ENCODE results near the gene THBS4.

The THBS4 gene

DNA sequence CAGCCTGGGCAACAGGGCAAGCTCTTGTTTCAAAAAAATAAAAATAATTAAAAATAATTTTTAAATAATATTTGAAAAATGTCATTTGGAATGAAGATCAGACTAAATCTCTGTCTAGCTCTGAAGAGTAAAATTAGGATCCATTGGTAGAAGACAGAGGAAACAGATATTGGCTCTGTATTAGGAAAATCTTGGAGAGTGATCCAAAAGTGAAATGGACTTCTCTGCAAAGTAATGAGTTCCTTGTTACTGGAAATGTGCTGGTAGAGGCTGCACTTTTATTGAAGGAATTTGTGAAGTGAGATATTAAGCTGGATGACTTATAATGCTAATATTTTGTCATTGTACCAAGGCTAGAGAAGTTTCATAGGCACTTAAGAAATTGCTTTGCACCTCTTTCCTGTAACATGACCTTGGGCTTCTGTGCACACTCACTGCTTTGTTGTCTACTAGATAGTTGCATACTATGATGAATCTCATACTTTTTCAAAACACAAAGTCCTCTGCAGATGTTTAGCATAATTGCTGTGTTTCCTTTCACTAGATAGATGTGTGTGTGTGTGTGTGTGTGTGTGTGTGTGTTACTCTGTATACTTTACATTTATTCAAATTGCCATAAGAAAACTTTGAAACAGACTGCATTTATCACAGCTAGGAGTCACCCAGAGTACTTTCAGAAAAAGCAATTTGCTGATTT, 13.1 kb downstream of the THBS4 start:
- no peak for DNase-seq

DNA sequence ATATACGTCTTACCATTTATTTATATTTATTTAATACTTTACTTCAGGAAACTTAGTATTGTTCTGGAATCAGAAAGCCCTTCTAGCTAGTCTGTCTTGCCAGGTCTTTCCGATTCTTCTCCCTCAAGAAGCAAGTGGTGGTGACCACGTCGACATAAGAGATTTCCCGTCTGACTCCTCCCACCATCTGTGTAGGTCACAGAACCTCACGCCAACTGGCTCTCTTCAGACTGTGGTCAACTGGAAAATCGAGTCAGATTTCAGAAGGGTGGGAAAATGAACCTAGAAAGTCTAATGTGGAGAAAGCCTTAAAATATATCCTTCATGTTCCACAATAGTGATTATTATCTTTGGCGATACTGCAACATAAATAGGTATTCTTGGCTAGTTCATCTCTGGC, 17.3 kb downstream of the THBS4 start:
- no peak for DNase-seq

DNA sequence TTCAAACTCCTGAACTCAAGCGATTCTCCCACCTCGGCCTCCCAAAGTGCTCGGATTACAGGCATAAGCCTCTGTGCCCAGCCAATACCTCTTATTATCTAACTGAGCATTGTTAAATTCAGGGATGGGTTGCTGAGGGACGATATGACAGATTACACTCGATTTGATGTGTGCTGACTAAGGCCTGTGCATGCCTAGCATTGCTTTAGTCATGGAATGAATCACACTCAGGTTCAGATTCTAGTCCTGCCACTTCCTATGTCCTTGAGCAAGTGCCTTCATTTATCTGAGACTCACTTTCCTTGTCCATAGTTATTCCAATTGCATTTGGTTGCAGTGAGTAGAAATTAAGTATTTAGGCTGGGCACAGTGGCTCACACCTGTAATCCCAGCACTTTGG, 19.5 kb downstream of the THBS4 start:
- no peak for DNase-seq

DNA sequence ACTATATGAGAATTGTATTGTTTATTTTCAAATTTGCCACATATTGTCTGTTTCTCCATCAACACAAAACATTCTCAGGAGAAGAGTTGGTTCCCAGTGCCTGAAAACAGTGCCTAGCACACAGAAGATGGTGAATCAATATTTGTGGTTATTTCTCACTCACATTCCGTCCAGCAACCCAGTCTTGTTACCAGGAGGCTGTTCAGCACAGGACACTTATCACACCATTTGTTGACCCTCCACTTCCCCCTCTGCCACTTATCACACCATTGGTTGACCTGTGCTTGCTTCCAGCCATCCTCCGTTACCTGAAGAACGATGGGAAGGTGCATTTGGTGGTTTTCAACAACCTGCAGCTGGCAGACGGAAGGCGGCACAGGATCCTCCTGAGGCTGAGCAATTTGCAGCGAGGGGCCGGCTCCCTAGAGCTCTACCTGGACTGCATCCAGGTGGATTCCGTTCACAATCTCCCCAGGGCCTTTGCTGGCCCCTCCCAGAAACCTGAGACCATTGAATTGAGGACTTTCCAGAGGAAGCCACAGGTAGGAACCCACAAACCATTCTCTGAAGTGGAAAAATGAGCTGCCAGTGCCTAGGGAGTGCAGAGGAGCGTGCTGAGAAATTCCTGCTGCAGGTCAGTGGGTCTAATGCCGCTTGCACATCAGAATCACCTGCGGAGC, 20.5 kb downstream of the THBS4 start:
- DNase-seq, result no peak

DNA sequence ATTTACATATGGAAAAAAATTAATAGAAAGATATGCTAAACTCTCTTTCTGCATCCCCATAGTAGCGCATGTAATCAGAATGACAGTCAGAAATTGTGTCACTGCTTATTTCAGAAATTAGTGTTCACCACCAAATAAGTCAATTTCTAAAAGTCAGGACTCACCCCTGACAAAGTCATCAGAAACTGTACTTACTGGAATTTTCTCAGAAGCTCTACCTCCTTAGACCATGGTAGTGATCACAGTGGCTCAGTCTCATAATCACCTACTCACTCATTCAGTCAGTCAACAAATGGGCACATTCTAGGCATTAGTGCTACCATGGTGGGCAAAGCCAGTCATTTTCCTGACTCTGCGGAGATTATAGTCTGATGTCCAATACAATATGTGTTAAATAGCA, 22.0 kb downstream of the THBS4 start:
- no peak for DNase-seq

DNA sequence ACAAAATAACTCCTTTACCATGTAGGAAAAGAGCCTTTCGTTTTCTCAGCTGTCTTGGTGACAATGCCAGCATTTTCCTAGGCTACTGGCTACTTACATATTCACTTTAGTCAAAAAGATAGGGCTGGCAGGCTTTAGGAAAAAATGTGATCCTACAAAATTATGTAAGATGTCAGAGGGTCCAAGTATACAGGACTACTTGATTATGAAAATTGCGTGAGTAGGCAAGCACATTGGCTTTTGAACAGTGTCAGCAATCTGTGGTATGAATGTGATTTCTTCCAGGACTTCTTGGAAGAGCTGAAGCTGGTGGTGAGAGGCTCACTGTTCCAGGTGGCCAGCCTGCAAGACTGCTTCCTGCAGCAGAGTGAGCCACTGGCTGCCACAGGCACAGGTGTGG, 22.8 kb downstream of the THBS4 start:
- no peak for DNase-seq

DNA sequence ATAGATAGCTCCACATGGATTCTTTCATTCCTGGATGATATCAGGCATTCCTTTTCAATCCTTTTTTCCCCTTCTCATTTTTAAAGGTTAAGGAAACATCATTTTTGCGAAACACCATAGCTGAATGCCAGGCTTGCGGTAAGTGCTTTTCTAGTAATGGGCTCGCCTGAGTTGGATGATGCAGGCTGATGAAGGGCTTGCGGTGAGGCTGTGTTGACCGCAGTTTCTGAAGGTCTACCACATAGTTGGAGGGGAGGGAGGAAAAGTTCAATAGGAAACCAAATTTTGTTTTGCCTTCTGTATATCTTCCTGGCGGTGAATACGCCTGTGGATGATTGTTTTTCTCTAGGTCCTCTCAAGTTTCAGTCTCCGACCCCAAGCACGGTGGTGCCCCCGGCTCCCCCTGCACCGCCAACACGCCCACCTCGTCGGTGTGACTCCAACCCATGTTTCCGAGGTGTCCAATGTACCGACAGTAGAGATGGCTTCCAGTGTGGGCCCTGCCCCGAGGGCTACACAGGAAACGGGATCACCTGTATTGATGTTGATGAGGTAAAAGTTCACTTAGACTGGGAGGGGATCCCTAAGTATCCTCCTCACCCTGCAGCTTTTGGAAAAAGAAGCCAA, 24.3 kb downstream of the THBS4 start:
- no peak for DNase-seq

DNA sequence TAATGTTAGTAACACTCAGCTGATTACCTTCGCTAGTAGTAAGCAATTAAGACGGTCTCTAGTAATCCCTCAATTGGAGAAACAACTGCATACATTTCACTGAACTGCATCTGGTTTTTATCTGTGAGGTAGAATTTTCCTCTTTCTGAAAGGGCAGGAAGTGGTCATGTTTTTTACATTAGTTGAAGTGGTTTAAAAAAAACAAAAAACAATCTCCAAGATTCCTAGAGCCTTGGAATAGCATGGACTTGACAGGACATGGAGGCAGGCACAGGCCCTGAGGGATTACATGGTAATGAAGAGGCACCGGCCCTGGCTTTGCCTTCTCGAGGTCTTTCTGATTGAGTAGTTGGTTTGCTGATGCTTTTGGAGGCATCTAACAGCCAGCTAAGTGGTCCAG, 25.8 kb downstream of the THBS4 start:
- no peak for DNase-seq

DNA sequence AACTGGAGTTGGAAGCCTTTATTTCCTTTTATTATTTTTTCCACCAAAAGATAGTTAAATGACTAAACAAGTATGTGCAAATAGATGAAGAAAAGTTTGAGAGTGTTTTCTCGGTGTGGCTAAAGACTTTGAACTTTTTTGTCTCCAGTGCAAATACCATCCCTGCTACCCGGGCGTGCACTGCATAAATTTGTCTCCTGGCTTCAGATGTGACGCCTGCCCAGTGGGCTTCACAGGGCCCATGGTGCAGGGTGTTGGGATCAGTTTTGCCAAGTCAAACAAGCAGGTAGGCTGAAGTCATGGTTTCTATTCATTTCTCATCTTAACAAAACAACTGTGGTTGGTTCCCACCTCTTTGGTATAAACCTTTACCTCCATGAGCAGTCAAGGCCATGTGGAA, 26.4 kb downstream of the THBS4 start:
- DNase-seq, result no peak

DNA sequence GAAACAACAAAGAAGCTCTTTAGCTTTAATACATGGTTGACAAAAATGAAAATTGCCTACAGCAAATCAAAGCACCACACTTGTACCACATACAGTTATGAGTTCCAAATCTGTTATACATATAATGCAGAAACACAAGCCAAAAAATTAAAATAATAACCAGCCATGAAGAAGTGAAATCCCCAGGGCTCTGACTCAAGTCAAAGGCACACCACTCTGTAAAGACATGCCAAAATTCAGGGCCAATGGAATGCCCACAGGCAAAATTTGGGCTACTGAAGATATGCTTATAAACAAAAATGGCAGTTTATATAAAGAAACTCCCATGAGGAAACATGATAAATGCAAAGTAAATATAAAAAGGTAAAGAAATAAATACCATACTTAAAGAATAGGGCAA, 29.0 kb downstream of the THBS4 start:
- DNase-seq, result no peak

DNA sequence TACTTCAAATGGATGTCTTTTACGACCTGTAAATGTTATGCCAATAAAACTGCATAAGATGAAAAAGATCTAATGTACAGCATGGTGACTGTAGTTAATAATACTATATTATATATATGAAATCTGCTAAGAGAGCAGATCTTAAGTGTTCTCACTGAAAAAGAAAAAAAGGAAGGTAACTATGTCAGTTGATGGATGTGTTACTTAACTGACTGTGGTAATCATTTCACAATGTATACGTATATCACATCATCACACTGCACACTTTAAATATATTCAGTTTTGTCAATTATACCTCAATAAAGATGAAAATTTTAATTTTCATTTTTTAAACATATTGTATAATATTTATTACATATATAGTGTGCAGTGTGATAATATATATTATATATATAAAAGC, 31.9 kb downstream of the THBS4 start:
- no peak for DNase-seq

DNA sequence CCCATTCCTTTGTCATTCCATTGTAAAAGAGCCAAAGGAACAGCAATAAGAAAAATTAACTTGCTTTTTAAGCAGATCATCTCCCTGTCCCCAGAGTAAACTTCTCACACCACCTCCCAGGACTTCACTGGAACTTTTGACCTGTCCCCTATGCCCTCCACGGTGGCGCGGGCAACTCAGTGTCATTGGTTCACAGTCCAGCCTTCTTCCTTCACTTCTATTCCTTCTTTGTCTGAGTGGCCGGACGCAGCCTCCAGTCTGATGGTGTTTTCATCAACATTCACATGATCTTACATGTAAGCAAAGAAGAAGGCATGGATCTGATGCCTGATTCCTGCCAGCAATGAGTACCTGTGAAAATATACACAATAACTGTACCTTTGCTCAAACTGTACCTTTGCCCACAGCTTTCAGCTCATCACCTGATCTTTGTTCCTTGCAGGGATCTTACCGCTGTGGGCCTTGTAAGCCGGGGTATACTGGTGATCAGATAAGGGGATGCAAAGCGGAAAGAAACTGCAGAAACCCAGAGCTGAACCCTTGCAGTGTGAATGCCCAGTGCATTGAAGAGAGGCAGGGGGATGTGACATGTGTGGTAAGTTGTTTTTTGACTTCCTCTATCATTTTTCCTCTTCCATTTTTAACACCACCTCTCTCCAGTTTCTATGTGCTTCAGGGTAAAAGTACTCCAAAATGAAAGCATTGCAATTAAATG, 32.5 kb downstream of the THBS4 start:
- no peak for DNase-seq

DNA sequence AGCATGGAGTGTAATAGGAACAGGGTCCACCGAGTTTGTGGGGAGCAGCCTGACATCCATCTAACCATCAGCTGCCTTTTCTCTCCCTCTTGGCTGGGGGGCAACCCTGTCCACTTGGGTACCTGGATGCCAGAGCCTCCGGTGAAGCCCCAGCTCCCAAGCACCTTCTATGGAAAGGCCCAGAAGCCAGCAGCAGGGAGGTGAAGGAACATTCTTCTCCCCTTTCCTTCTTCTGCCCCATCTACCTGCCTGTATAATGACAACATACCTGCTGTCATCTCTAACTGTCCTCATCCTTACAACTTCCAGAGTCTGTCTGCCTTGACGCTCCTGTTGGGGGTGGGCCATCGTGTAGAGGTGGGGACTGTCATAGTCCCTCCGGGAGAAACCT, 33.1 kb downstream of the THBS4 start:
- no peak for DNase-seq

DNA sequence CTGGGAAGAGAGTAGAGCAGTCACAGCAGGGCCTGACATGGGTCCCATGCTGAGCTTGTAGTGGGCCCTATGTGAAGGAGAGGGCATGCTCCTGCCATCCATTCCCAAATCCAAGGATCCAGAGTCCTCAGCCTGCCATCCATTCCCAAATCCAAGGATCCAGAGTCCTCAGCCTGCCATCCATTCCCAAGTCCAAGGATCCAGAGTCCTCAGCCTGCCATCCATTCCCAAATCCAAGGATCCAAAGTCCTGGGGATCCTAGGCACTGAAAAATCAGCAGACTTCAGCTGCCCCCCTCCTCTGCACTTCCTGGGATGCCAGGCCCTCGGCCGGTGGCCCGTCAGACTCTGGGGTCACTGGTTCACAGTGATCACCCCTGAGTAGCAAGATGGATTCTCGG, 33.6 kb downstream of the THBS4 start:
- DNase-seq, result no peak

DNA sequence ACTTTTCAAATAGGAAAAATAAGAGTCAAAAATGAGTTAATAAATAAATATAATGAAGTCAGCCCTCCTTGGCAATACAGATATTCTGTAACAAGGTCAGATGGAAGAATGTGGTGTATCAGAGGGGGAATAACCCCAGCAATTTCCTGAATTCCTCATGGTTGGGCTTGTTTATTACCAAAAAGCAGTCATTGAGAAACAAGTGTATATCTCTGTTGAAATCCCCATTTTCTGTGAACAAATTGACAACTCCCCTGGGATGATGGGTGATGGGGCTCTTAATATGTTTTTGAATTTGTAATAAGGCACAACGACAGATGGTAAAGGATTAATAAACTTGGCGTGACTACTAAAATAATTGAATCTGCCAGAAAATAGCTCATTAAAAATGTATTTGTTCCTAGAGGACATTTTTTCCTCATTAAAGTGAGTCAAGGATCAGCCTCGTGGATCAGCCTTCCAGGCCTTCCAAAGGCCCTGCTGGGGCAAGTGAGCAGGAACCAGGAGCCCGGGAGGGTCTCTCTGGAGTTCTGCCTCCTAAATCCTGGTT, 34.2 kb downstream of the THBS4 start:
- no peak for DNase-seq

DNA sequence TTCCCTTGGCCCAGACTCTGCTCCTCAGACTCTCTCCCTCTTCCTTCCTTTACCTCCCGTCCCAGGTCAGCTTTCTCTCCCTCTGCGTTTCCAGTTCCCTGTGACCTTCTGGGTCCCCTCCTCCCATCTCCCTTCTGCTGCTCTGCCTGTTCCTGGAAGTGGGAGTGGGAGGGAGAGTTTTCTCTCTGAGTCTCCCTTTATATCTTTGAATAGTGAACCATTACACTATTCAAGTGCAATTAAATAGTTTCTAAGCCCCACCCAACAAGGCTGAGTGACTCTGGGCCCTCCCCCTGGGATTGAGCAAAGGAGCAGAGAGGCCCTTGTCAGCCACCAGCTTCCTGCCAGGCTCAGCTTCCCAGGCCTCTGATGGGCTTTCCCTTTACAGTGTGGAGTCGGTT, 34.8 kb downstream of the THBS4 start:
- no peak for DNase-seq

DNA sequence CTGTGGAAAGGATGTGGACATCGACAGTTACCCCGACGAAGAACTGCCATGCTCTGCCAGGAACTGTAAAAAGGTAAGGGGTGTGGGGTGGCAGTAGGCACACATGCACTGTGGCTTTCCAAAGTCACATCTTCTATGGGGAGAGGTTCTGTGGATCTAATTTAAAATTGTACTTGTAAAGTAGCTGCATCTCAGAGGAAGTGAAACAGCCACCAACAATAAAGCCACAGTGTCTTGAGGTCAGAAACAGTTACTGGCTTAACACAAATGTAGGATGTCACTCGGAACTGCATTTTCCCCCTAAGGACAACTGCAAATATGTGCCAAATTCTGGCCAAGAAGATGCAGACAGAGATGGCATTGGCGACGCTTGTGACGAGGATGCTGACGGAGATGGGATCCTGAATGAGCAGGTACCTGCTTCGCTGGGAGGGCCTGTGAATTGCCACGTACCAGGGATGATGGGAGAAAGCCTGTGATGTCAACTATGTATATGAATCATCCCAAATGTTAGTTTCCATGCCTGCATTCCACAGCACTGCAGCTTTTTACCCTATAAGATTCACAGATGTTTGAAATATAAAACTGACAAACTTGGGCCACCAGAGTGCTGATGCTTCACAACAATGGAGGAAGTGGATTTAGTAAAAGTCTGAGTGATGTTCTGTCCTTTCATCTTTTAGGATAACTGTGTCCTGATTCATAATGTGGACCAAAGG, 35.3 kb downstream of the THBS4 start:
- DNase-seq, result no peak

DNA sequence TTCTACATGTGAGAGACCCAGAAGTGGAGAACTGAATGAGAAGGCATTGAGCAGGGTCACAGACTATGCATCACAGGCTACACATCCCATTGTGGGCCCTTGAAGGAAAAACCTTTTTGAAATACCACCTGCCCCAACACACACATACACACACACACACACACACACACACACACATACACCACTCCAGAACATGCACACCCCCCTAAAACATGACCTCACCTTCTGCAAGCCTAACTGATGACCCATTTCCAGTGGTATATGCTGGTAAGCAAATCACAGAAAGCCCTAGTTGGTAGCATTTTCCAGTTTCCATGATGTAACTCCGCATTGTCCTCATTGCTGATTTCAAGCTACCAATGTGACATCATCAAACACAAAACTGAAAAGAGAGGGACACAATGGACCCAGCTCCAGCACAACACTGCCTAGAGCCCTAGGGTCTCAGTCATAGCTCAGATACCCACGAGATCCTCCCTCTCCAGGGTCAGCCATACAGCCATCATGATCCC, 36.4 kb downstream of the THBS4 start:
- DNase-seq, result no peak

DNA sequence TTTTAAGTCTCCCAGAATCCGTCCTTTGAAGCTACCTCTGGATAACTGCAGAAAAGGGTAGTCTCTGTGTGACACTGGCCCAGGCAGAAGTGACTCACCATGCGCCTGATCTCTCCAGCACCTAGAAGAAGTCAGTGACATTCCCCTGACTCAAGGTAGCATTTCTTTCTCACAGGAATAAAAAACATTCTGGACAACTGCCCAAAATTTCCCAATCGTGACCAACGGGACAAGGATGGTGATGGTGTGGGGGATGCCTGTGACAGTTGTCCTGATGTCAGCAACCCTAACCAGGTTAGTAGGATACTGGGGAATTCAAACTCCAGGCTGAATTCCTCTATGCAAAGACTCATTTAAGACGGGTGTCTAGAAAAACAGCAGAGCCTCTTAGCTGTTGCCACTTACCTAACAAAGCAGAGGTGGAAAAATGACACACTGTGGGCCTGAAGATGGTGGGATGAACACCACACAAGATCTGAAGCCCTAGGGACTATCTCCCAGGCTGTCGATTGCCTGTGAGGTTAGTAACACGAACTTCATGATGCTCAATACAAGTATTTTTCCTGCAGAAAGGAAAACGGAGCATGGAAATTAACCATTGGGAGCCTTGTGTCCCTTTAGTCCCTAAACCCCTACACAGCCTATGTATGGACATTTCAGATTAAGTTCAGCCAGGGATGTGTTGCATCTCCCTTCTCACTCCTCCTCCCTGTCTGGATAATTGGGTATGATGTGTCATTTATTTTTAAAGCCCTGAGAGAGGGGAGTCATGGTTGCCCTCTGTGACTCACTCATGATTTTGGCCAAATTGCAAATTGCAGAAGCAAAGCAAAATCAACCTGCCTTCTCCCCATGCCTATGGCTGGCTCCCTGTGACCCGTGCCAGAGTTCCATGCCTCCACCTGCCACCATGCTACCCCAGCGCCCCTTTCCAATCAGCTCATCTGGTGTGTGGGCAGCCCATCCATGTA, 37.2 kb downstream of the THBS4 start:
- DNase-seq, result no peak

DNA sequence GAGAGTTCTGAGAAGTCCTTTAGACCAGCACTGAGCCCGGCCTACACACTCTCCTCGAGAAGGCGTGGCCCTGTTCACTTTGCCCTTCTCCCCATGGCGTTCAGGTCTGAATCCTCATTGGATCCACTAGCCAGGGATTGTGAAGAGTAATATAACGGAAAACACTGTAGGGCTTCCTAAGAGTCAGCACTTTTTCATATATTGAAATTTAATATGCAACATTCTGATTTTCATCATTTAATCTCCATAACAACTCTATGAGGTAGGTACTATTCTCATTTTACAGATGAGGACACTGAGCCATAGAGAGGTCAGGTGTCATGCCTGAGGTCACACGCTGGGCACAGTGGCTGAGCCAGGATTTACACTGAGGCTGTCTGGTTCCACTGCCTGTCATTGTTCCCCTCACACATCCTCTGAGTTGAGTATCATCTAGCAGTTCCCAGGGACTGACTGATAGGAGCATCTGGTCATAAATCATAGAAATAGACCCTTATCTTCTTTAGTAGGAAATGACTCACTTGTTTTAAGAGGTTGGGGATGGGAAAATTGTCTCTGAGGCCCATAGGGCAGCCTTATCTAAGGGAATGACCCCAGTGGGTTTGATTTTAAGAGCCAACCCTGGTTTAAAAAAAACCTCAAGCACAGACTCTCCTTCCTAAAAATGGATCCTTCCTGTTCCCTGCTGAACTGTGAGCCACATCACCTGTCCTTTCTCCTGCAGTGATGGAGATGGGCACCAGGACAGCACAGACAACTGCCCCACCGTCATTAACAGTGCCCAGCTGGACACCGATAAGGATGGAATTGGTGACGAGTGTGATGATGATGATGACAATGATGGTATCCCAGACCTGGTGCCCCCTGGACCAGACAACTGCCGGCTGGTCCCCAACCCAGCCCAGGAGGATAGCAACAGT, 41.2 kb downstream of the THBS4 start:
- DNase-seq, result no peak

All from activated CD4-positive, alpha-beta T cell treated with anti-CD3 and anti-CD28 coated beads for 48 hours (primary cell).